GM12865 (cell line): ENCODE data around the gene TDRD12.
"Not testable (repeated sequence)": the region's sequence is repeated elsewhere in the genome, so short reads cannot be mapped to it uniquely, and the experiment has no call there.

ENCODE experiments used
- DNase-seq: peaks from one replicate; pipeline ENCODE4 v3.0.0; 2010; ENCODE audit warnings: low read depth
- H3K4me3 ChIP-seq: 2 replicates; pipeline ENCODE4 v1.5.1; 2011; ENCODE audit warnings: mild to moderate bottlenecking, low read depth, low read length, control low read depth
- TF ChIP-seq, protein P1 (sequence below): IDR thresholded peaks from 2 replicates; pipeline ENCODE4 v1.5.1; 2011; ENCODE audit warnings: low read length, control low read depth, low read depth, inconsistent platforms; ENCODE audit not compliant: insufficient read depth; ENCODE audit errors: missing control alignments

TDRD12 gene

DNA sequence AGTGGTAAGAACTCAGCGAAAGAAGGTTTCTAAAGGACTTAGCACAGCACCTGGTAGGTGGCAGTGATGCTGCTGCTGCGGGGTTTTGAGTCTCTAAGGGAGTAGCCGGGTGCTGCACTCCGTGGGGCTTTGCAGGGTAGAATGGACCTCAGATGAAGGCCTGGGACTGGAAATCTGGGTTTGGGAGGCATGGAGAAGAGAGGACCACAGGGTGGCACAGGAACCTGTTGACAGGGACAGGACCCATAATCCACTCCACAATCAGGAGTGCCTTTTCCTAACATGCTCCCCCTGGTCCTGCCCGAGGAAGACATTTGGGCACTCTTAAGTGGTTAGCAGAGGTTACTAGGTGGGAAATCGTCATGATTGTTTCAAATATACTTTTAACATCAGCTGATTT lies 29.8 kb downstream of the TDRD12 start:
- TF ChIP-seq, protein P1, sequence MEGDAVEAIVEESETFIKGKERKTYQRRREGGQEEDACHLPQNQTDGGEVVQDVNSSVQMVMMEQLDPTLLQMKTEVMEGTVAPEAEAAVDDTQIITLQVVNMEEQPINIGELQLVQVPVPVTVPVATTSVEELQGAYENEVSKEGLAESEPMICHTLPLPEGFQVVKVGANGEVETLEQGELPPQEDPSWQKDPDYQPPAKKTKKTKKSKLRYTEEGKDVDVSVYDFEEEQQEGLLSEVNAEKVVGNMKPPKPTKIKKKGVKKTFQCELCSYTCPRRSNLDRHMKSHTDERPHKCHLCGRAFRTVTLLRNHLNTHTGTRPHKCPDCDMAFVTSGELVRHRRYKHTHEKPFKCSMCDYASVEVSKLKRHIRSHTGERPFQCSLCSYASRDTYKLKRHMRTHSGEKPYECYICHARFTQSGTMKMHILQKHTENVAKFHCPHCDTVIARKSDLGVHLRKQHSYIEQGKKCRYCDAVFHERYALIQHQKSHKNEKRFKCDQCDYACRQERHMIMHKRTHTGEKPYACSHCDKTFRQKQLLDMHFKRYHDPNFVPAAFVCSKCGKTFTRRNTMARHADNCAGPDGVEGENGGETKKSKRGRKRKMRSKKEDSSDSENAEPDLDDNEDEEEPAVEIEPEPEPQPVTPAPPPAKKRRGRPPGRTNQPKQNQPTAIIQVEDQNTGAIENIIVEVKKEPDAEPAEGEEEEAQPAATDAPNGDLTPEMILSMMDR: no peak
- DNase-seq: no peak
- no peak overlapping the region for H3K4me3 ChIP-seq

DNA sequence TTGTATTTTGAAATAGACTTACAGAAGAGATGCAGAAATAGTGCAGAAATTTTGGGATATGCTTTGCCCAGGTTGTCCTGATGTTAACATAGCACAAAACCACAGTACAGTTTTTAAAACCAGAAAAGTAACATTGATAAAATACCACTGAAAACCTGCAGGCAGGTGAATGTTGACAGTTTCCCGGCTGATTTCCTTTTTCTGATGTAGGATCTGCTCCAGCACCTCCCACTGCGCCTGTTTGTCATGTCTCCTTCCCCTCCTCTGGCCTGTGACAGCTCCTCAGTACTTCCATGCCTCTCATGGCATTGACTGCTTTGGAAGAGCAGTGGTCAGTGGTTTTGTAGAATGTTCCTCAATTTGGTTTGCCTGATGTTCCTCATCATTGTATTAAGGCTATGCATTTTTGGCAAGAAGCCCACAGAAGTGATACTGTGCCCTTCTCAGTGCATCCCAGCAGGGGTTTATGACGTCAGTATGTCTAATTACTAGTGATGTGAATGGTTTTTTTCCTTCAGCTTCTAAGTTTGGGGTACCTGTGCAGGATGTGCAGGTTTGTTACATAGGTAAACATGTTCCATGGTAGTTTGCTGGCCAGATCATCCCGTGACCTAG lies 31.0 kb downstream of the TDRD12 start:
- H3K4me3 ChIP-seq: no peak overlapping the region
- DNase-seq: no peak
- TF ChIP-seq, protein P1: no peak

GRCh38 chr19:32751066-32751465 lies 31.5 kb downstream of the TDRD12 start:
- TF ChIP-seq, protein P1: no peak
- no peak for DNase-seq
- no peak overlapping the region for H3K4me3 ChIP-seq

DNA sequence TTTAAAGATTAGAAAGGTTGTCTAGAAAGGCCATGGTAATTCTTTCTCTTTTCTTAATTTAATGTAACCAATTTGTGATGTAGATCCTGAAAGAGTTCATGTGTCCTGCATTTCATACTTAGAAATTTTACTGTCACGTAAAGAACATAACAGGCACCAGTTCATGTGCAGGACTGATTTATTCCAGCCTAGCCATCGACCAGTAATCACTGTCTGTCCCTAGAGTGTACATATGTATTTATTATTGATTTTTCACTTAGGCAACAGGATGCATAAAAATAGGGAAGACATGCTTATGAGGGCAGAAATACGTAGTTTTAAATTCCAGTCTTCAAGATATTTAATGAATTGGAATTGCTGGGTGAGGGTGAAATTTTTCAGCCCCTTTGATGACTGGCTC lies 37.6 kb downstream of the TDRD12 start:
- TF ChIP-seq, protein P1: no peak
- no peak overlapping the region for H3K4me3 ChIP-seq
- no peak for DNase-seq

- not testable (repeated sequence) for DNase-seq, H3K4me3 ChIP-seq
These were observed 45.8 kb downstream of the TDRD12 start for GRCh38 chr19:32765365-32765764.

- no peak for DNase-seq
- TF ChIP-seq, protein P1: no peak
- no peak overlapping the region for H3K4me3 ChIP-seq
These were observed 48.5 kb downstream of the TDRD12 start for GRCh38 chr19:32767951-32768679.

- no peak for DNase-seq
- H3K4me3 ChIP-seq: no peak overlapping the region
- TF ChIP-seq, protein P1: no peak
These were observed 52.0 kb downstream of the TDRD12 start for GRCh38 chr19:32771596-32771995.
